GM23248 (cell line): ENCODE measurements around the gene MAP3K9. TPM values are rescaled to one million over a fixed set of nuclear protein-coding genes. Genes with fewer than 3 reads are reported as not detected.

Experiments
- DNase-seq: peaks from one replicate; pipeline ENCODE4 v3.0.0-alpha.2; 2015
- H2AFZ ChIP-seq: fragments of 200-600 bp; sonication (generic); 2 replicates; pipeline ENCODE4 v1.6.1; 2016; ENCODE audit warnings: antibody characterized with exemption
- H3F3A ChIP-seq: fragments of 200-600 bp; sonication (generic); 2 replicates; pipeline ENCODE4 v1.6.1; 2016; ENCODE audit warnings: mild to moderate bottlenecking, antibody characterized with exemption, mixed run types; ENCODE audit not compliant: insufficient read depth
- H3K27ac ChIP-seq: fragments of 200-600 bp; sonication (generic); 2 replicates; pipeline ENCODE4 v1.5.1; 2016; ENCODE audit warnings: mild to moderate bottlenecking
- H3K27me3 ChIP-seq: fragments of 200-600 bp; sonication (generic); replicated peaks from 2 replicates; pipeline ENCODE4 v1.6.1; 2016; ENCODE audit warnings: mild to moderate bottlenecking; ENCODE audit not compliant: insufficient read depth
- H3K36me3 ChIP-seq: fragments of 200-600 bp; sonication (generic); 2 replicates; pipeline ENCODE4 v1.6.1; 2016; ENCODE audit warnings: low read depth, mild to moderate bottlenecking
- H3K4me1 ChIP-seq: fragments of 200-600 bp; sonication (generic); 2 replicates; pipeline ENCODE4 v1.6.1; 2016; ENCODE audit warnings: mild to moderate bottlenecking; ENCODE audit not compliant: insufficient read depth
- H3K4me2 ChIP-seq: fragments of 200-600 bp; sonication (generic); one replicate; pipeline ENCODE4 v1.6.1; 2016; ENCODE audit warnings: mild to moderate bottlenecking; ENCODE audit not compliant: unreplicated experiment
- H3K4me3 ChIP-seq: fragments of 200-600 bp; sonication (generic); 2 replicates; pipeline ENCODE4 v1.5.1; 2016; ENCODE audit warnings: mild to moderate bottlenecking
- H3K79me2 ChIP-seq: fragments of 200-600 bp; sonication (generic); 2 replicates; pipeline ENCODE4 v1.6.1; 2016; ENCODE audit warnings: mild to moderate bottlenecking; ENCODE audit not compliant: insufficient read depth
- H3K9ac ChIP-seq: fragments of 200-600 bp; sonication (generic); 2 replicates; pipeline ENCODE4 v1.6.1; 2016; ENCODE audit warnings: mild to moderate bottlenecking
- H3K9me2 ChIP-seq: fragments of 200-600 bp; sonication (generic); 2 replicates; pipeline ENCODE4 v1.6.1; 2016; ENCODE audit warnings: mixed run types, mild to moderate bottlenecking, moderate library complexity; ENCODE audit not compliant: insufficient read depth
- H3K9me3 ChIP-seq: fragments of 200-600 bp; sonication (generic); one replicate; pipeline ENCODE4 v1.6.1; 2017; ENCODE audit warnings: low read depth
- H4K20me1 ChIP-seq: fragments of 200-600 bp; sonication (generic); 2 replicates; pipeline ENCODE4 v1.6.0; 2016; ENCODE audit not compliant: insufficient read depth
- EZH2 ChIP-seq: fragments of 200-600 bp; sonication (generic); IDR thresholded peaks from 2 replicates; pipeline ENCODE4 v1.6.1; 2018; ENCODE audit warnings: antibody characterized with exemption, mild to moderate bottlenecking; ENCODE audit not compliant: insufficient read depth, poor library complexity, severe bottlenecking
- EZH2phosphoT487 ChIP-seq: fragments of 200-600 bp; sonication (generic); IDR thresholded peaks from 2 replicates; pipeline ENCODE4 v1.6.1; 2018; ENCODE audit warnings: antibody characterized with exemption, moderate library complexity, mild to moderate bottlenecking, low read depth; ENCODE audit not compliant: insufficient read depth
- WGBS, 2 experiments: methylation state at CpG; one replicate each; pipeline ENCODE4 v1.1.6; 2015 to 2017; ENCODE audit warnings: low lambda C conversion rate in 2 of 2, low coverage in 1 of 2; ENCODE audit errors: missing lambda C conversion rate in 2 of 2; 5-methylcytosine and 5-hydroxymethylcytosine counted together
- in situ Hi-C: fragments of 300-500 bp; cut with MboI; formaldehyde crosslinking; loops from 2 replicates; pipeline ENCODE4 v1.15.0; 2020
- polyA plus RNA-seq: library from polyadenylated mRNA; unstranded; fragments of >200 nt; fragmentation: Nextera tagmentation; extraction: Ambion mirVana; gene quantifications from 2 replicates; pipeline ENCODE4 v1.2.1, GENCODE V29; 2016
- total RNA-seq: library from RNA; depleted of rRNA; stranded (reverse); fragments of >200 nt; shearing (Covaris generic); gene quantifications from 2 replicates; pipeline ENCODE4 v1.2.3, GENCODE V29; 2014

The MAP3K9 gene
- total and polyA plus RNA-seq, 2 experiments from 2014 or later = 0.05 TPM; not detected in 1

DNA sequence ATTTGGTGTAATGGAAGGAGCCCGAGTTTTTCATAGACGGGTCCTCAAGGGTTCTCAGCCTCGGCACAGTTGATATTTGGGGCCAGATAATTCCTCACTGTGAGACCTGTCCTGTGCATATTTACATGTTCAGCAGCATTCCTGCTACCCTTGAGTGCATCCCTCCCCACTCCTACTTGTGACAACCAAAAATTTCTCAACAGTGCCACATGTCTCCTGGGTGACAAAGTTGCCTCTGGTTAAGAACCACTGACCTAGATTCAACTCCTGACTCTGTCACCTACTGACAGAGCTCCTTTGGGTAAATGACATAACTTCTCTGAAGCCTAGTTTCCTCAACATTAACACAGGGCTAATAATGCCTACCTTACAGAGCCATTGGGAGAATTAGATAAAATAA is 107.2 kb downstream of the MAP3K9 start:
- peaks cover 23% of the 10 kb centered on the region for H3K27me3 ChIP-seq
- no peaks in the 10 kb centered on the region for H4K20me1 ChIP-seq
- no peaks in the 10 kb centered on the region for H3K9me2 ChIP-seq
- TF ChIP-seq EZH2 = no peak
- no peak for TF ChIP-seq EZH2phosphoT487
- in situ Hi-C loops = no loop called here
- H3F3A ChIP-seq = no peaks in the 10 kb centered on the region
- no peak overlapping the region for H2AFZ ChIP-seq
- DNase-seq = no peak
- 23 to 26% methylated on average over 3 of the region's 3 CpGs for WGBS, 2 experiments
- no peak overlapping the region for H3K4me3 ChIP-seq
- H3K9ac ChIP-seq = no peak overlapping the region
- no peaks in the 10 kb centered on the region for H3K36me3 ChIP-seq
- no peak overlapping the region for H3K27ac ChIP-seq
- no peaks in the 10 kb centered on the region for H3K79me2 ChIP-seq
- no peaks in the 10 kb centered on the region for H3K9me3 ChIP-seq
- H3K4me1 ChIP-seq = peaks cover 18% of the 10 kb centered on the region
- no peak overlapping the region for H3K4me2 ChIP-seq

- Histone ChIP-seq H3K4me2 (no peak overlapping the region), H3K9ac (no peak overlapping the region), H3K36me3 (no peaks in the 10 kb centered on the region), H3K27me3 (peaks cover 23% of the 10 kb centered on the region), H4K20me1 (no peaks in the 10 kb centered on the region), H3K4me3 (no peak overlapping the region), H2AFZ (no peak overlapping the region), H3K27ac (no peak overlapping the region), H3K9me3 (no peaks in the 10 kb centered on the region), H3K4me1 (peaks cover 15% of the 10 kb centered on the region), H3K9me2 (no peaks in the 10 kb centered on the region), H3F3A (no peaks in the 10 kb centered on the region), H3K79me2 (no peaks in the 10 kb centered on the region)
- in situ Hi-C loops = no loop called here
- TF ChIP-seq EZH2 = no peak
- TF ChIP-seq EZH2phosphoT487 = no peak
- DNase-seq = no peak
Measured at GRCh38 chr14:70701610-70702009, 107.7 kb downstream of the MAP3K9 start.

DNA sequence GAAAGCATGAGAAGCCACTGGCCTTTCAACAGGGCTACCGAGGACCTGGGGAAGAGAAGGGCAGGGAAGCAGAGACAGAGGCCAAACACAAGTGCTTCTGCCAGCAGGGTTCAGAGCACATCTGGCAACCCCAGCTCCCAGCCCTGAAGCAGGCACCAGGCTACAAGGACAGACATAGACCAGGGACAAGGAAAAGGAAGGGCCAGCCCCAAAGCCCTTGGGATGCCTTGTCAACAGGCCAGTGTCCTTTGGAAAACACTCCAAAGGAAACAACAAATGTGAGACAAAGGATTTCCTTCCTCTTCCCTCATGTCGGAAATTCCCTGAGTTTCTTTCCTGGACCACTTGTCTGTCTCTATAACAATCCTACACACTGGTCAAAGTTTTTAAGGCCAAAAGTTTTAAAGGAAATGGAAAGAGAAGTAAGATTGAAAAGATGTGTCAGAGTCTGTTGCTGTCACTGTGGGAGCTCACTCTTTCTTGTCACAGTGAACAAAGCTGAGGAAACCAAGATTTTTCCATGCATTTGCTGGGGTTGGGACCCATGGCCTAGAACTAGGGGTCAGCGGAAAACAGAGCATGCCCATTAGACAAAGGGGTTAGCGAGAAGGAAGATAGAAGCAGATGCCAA is 108.2 kb downstream of the MAP3K9 start:
- Histone ChIP-seq H4K20me1 (no peaks in the 10 kb centered on the region), H3K79me2 (no peaks in the 10 kb centered on the region), H3F3A (no peaks in the 10 kb centered on the region), H3K27me3 (peaks cover 19% of the 10 kb centered on the region), H3K9me3 (no peaks in the 10 kb centered on the region), H3K9me2 (no peaks in the 10 kb centered on the region), H3K4me3 (no peak overlapping the region), H3K4me2 (no peak overlapping the region), H3K36me3 (no peaks in the 10 kb centered on the region), H3K9ac (no peak overlapping the region), H3K4me1 (peaks cover 15% of the 10 kb centered on the region), H2AFZ (no peak overlapping the region), H3K27ac (no peak overlapping the region)
- no peak for TF ChIP-seq EZH2
- TF ChIP-seq EZH2phosphoT487 = no peak
- in situ Hi-C loops = no loop called here
- 24 to 30% methylated on average over 4 of the region's 4 CpGs for whole genome bisulfite sequencing, 2 experiments
- DNase-seq = no peak

DNA sequence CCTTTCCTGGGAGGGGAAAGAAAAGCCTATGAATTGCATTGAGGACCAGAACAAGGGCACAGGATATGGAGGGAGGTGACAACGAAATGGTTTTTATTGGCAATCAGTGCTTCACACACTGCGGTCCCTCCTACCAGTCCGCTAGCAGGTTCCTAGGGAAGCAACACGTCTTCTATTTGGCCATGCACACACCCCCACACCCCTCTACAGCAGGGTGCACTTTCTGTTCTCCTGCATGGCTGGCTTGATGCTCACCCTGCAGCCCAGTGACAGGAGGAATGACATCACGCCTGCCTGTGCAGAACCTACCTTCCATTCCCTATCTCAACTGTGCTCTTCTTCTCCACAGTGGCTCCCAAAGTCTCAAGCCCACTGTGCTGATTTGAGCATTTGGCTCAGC is 109.7 kb downstream of the MAP3K9 start:
- no peak for DNase-seq
- H3K9me3 ChIP-seq = no peaks in the 10 kb centered on the region
- no peak overlapping the region for H3K4me2 ChIP-seq
- H3K27ac ChIP-seq = no peak overlapping the region
- H4K20me1 ChIP-seq = no peaks in the 10 kb centered on the region
- WGBS, 2 experiments = 46 to 66% methylated on average over 5 of the region's 5 CpGs
- H3K9ac ChIP-seq = no peak overlapping the region
- peaks cover 15% of the 10 kb centered on the region for H3K4me1 ChIP-seq
- H2AFZ ChIP-seq = no peak overlapping the region
- no peaks in the 10 kb centered on the region for H3K9me2 ChIP-seq
- in situ Hi-C loops = no loop called here
- no peaks in the 10 kb centered on the region for H3K36me3 ChIP-seq
- no peaks in the 10 kb centered on the region for H3F3A ChIP-seq
- H3K4me3 ChIP-seq = no peak overlapping the region
- no peaks in the 10 kb centered on the region for H3K79me2 ChIP-seq
- TF ChIP-seq EZH2 = no peak
- no peak for TF ChIP-seq EZH2phosphoT487
- peaks cover 6% of the 10 kb centered on the region for H3K27me3 ChIP-seq
